Stimulated activated CD8-positive, alpha-beta memory T cell treated with anti-CD3 and anti-CD28 coated beads, Interleukin-15, amount 100 ng/mL, for 48 hours (primary cell): ENCODE data around the gene C12orf60.
"Not testable (repeated sequence)": the region's sequence is repeated elsewhere in the genome, so short reads cannot be mapped to it uniquely, and the experiment has no call there.

ENCODE experiments used
- DNase-seq, 2 donors: peaks; one replicate each; pipeline ENCODE4 v3.0.0-alpha.2; 2020; ENCODE audit warnings: low read depth in 2 of 2

The C12orf60 gene

GRCh38 chr12:14803011-14803829, at the start of gene C12orf60, which contains the start of gene WBP11:
Gene C12orf60 (plus strand): TSS chr12:14803670. CDS start chr12:14822936, 19,266 bp downstream.
Gene WBP11 (minus strand): TSS chr12:14803478. CDS start chr12:14801383, 2,095 bp downstream.
- peak; percentile 77 to 80 for DNase-seq

DNA sequence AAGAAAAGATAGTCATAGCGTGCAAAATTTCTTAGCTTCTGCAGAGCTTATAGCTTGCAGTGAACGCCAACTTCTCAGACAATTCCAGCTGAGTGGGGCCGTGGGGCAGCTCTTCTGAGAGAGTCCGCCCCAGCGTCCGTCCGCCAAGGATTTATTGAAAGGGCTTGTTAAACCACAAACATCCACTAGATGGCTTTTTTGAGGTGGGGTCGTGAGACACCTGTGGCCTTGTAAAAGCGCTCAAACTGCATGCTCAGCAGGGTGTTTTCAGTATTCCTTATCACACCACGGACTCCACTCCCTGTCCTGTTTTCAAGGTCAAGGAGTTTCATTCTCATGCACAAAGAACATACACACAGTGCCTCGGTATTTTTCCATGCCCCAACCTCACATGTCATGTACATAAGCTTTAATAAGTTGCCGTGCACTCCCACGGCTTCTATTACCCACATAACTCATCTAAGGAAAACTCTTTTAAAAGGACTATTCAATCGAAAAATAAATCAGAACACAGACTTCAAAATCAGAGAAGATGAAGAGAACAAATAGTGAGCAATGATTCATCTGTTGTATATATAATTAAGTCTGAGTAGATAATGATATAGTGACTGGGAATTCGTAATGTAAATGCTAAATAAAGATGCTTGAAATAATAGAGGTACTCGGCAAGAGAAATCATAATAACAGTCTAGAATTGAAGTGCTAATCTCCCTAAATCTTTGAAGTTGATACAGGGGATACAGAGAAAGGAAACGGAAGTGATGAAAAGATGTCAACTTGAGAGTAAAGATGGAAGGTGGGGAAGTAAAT, 46.9 kb upstream of the C12orf60 start:
- DNase-seq: no peak

DNA sequence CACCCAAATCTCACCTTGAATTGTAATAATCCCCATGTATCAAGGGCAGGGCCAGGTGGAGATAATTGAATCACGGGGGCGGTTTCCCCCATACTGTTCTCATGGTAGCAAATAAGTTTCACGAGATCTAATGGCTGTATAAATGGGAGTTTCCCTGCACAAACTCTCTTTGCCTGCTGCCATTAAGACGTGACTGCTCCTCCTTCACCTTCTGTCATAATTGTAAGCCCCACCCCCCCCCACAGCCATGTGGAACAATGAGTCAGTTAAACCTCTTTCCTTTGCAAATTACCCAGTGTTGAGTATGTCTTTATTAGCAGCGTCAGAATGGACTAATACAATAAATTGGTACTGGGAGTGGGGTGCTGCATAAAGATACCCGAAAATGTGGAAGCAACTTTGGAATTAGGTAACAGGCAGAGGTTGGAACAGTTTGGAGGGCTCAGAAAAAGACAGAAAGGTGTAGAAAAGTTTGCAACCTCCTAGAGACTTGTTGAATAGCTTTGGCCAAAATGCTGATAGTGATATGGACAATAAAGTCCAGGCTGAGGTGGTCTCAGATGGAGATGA, 43.7 kb upstream of the C12orf60 start:
- DNase-seq: not testable (repeated sequence)

GRCh38 chr12:14765398-14765797, 38.1 kb upstream of the C12orf60 start:
- no peak for DNase-seq

- DNase-seq: not testable (repeated sequence)
Observed at GRCh38 chr12:14766020-14766419, 37.5 kb upstream of the C12orf60 start.

DNA sequence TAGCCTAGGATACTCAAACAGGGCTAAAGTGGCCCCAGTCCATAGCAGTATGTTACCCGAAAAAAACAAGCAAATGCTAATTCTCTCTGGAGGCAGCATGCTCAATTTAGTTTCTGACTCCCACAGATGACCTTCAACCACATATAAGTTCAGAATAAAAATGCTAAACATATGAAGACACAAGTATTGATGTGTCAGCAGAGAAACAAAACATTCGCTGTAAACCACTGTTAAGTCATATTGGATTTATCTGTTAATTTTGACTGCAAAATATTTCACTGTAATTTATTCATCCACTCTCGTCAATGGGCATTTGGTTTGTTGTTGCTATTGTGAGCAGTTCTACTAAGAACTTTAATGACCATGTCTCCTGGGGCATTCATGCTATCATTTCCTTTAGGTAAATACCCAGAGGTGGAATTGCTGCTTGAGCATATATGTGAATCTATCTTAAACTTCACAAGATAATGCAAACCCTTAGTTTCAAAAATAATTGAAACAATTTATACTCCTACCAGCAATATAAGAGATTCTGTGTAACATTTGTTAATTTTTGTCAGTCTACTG, 36.7 kb upstream of the C12orf60 start:
- DNase-seq: no peak

GRCh38 chr12:14767617-14768016, 35.9 kb upstream of the C12orf60 start:
- DNase-seq: no peak

GRCh38 chr12:14768823-14769405, 34.6 kb upstream of the C12orf60 start:
- DNase-seq: peak; percentile 28 to 36

- DNase-seq: no peak
Observed at GRCh38 chr12:14769466-14769968, 34.0 kb upstream of the C12orf60 start.

DNA sequence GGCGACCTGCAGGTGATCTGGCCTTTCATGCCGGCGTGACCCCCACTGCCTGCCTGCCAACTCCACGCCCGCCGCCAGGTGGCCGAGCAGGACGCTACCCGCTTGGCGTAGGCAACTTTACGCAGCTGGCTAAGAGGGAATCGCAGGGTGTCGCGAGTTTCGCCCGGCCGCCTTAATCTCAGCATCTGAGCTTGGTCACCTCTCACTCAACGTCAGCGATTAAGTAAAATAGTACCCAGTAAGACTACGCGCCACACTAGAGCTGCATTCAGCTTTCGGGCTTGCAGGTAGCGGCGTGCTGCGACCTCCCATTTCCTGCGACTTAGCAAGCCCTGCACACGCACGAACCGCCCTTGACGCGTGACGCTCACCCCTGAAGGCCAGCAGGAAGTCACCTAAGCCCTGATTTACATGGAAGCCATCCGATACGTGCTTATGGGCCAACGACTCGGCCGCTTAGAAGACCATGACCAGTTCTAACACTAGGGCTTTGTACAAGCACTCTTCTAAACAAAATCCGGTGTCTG, 33.4 kb upstream of the C12orf60 start:
- DNase-seq: peak; percentile 79 to 85

DNA sequence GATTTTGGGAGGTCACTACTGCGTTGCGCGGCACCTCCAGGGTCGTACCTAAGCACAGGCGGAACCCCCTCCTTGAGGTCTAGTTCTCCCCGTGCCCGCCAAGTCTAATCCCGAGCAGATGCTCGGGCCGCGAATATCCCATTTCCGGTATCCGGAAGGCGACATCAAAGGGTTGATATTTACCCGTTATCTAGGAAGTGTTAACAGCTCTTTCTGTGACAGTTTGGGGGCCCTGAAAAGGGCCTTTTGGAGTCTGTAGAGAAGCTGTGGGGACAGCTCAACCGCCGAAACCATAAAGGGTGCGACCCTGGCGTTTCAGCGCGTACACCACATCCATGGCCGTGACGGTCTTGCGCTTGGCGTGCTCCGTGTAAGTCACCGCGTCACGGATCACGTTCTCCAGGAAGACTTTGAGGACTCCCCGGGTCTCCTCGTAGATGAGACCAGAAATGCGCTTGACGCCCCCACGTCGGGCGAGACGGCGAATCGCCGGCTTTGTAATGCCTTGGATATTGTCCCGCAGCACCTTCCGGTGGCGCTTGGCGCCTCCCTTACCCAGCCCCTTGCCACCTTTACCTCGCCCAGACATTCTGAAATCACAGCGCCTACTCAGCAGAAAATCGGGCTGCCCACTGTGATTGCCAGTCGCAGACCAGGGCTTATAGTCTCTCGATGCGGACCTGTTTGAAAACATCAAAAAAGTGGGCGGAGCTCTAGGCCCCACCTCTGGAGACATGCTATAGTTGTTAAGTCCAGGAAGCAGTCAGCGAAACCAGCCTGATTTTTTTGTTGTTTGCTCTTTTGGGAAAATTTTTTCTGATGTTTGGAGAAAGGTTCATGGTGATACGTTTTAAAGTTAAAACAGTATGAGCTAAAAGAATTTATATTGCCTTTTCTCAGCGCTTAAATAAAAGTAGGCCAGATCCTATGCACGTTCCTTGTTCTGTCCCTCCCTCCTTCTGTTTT, 32.7 kb upstream of the C12orf60 start:
- DNase-seq: peak; percentile 85 to 91

DNA sequence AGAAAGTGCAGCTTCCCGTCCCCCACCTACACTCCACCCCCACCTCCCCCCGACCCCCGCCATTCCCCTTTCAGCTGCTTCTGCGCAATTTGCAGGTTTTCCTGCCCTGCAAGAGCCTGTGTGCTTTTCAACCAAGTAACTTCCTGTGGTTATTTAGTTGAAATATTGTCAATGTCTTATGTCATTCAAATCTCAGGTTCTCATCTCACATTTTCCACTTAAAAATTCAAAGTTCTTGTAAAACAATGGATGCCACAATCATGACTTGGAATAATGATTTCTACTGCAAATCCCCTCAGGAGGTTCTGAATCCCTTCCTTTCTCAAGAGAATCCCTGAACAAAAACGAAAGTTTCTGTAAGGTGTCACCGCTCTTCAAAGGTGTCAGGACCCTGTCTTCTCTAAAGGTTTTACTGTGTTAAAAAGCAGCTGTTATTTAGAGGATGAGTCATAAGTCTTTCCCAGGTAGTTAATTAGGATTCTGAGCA, 31.8 kb upstream of the C12orf60 start:
- no peak for DNase-seq

DNA sequence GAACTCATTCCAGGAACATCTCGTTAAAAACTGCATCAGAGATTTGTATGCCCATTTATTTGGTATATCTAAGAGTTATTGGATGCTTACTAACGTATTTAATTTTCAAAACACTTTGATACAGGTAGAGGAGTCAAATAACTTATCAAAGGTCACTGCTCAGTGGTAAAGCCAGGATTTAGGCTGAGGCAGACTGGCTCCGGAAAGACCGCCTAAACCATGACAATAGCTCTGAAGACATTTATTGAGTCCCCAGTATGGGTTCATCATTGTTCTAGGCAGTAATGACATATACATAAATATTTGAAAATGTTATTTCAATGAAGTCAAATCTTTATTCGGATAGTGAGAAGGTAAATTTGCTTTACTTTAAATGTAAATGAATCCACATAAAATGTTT, 30.5 kb upstream of the C12orf60 start:
- no peak for DNase-seq

GRCh38 chr12:14773685-14774073, 29.8 kb upstream of the C12orf60 start:
- no peak for DNase-seq

- DNase-seq: peak; percentile 76 to 83
Observed at GRCh38 chr12:14774074-14774905, 29.2 kb upstream of the C12orf60 start.

DNA sequence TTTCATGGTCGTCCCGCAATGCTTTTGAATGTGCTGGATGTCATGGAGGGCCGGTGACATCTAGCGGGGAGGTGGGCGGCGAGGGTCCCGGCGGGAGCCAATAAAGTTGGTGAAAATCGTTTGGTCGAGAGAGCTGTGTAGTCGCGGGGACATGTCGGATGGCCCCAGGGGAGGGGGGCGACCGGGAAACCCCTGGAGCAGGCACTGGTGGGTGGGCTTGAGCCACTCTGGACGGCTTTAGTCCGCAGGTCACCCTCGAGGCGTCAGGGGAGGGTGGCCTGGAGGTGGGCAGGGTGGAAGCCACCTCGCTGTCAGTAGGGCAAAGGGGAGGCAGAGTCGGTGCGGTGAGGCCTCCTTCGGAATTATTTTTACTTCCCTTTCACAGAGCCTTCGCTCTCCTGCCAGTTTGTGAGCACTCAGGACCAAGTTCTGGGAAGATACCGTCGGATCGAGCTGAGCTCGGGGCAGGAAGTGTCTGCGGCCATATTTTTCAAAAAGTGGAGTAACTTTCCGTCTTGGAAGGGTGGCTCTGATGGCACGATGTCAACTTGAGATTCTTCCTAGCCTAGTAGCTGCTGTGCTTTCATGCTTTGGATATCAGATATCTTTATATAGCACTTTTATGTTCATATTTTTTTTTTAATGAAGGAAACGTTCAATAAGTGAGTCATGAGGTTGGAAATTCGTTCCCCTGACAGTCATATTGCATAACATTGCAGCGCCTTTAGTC, 28.4 kb upstream of the C12orf60 start:
- DNase-seq: no peak

GRCh38 chr12:14775636-14775980, 27.9 kb upstream of the C12orf60 start:
- DNase-seq: no peak

DNA sequence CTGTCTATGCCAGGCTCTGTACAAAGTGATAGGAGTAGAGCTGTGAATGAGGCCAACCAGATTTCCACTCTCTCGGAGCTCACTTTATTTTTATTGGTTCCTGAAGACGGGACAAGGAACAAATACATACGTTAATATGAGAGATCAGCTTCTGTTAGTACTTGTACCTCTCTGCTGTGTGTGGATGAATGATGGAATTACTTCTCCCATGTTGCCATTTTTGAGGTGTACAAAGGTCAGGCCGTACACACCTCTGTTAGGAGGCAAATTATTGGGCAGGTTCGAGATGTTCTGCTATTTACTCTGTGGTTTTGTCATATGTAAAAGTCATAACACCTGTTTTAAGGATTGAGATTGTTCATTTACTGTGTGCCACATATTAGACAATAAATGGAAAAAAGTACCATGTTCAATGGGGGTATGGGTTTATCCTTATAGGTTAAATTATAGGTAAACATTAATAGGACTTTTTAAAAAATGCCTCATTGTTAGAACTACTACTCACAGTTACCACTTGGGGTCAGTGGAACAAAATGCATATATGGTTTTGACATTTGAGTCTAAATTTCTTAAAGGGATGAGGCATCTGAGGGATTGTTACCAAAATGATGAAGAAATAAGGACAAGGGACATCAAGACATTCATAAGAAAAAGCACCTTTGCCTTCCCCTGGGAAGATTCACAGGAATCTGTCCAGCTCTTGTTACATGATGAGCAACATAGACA, 27.1 kb upstream of the C12orf60 start:
- DNase-seq: no peak
